DMS 273 (cell line): ENCODE data around the gene EIPR1.
"Not testable (repeated sequence)": the region's sequence is repeated elsewhere in the genome, so short reads cannot be mapped to it uniquely, and the experiment has no call there.

Source experiments
- DNase-seq: peaks from one replicate; lab custom pipeline; 2025; ENCODE audit not compliant: unreplicated experiment; lab: John Stamatoyannopoulos, UW

EIPR1 gene

GRCh38 chr2:3198671-3199192 is 178.9 kb downstream of the EIPR1 start:
- not testable (repeated sequence) for DNase-seq

GRCh38 chr2:3198119-3198518 is 179.5 kb downstream of the EIPR1 start:
- peak; percentile 33 for DNase-seq

- DNase-seq = no peak
These were observed 180.3 kb downstream of the EIPR1 start for GRCh38 chr2:3197308-3197707.

- DNase-seq = no peak
These were observed 180.9 kb downstream of the EIPR1 start for GRCh38 chr2:3196716-3197115.

GRCh38 chr2:3195641-3196476 is 181.8 kb downstream of the EIPR1 start:
- DNase-seq = no peak

GRCh38 chr2:3194828-3195227 is 182.8 kb downstream of the EIPR1 start:
- no peak for DNase-seq

GRCh38 chr2:3193443-3194330 is 183.9 kb downstream of the EIPR1 start:
- peak; percentile 8 for DNase-seq

- peak; percentile 39 for DNase-seq
These were observed 184.7 kb downstream of the EIPR1 start for GRCh38 chr2:3192920-3193319.

GRCh38 chr2:3192281-3192818 is 185.3 kb downstream of the EIPR1 start:
- DNase-seq = no peak

GRCh38 chr2:3189961-3190360 is 187.7 kb downstream of the EIPR1 start:
- no peak for DNase-seq

- DNase-seq = no peak
These were observed 188.5 kb downstream of the EIPR1 start for GRCh38 chr2:3189076-3189591.

GRCh38 chr2:3188405-3188946 is 189.1 kb downstream of the EIPR1 start:
- DNase-seq = no peak

- no peak for DNase-seq
These were observed 190.2 kb downstream of the EIPR1 start for GRCh38 chr2:3187467-3187866.

- no peak for DNase-seq
These were observed 190.9 kb downstream of the EIPR1 start for GRCh38 chr2:3186766-3187165.

GRCh38 chr2:3185910-3186309 is 191.7 kb downstream of the EIPR1 start:
- no peak for DNase-seq

- no peak for DNase-seq
These were observed 192.4 kb downstream of the EIPR1 start for GRCh38 chr2:3185256-3185655.

GRCh38 chr2:3184167-3184566 is 193.5 kb downstream of the EIPR1 start:
- no peak for DNase-seq

GRCh38 chr2:3183766-3184165 is 193.9 kb downstream of the EIPR1 start:
- DNase-seq = no peak

GRCh38 chr2:3182848-3183247 is 194.8 kb downstream of the EIPR1 start:
- DNase-seq = no peak

- DNase-seq = no peak
These were observed 196.1 kb downstream of the EIPR1 start for GRCh38 chr2:3181416-3182010.

GRCh38 chr2:3180909-3181221 is 196.8 kb downstream of the EIPR1 start:
- DNase-seq = not testable (repeated sequence)
